SW480 (cell line): ENCODE measurements around the gene DDO.

Experiments
- DNase-seq: peaks from one replicate; pipeline ENCODE4 v3.0.0-alpha.2; 2016; ENCODE audit warnings: low spot score

The DDO gene

DNA sequence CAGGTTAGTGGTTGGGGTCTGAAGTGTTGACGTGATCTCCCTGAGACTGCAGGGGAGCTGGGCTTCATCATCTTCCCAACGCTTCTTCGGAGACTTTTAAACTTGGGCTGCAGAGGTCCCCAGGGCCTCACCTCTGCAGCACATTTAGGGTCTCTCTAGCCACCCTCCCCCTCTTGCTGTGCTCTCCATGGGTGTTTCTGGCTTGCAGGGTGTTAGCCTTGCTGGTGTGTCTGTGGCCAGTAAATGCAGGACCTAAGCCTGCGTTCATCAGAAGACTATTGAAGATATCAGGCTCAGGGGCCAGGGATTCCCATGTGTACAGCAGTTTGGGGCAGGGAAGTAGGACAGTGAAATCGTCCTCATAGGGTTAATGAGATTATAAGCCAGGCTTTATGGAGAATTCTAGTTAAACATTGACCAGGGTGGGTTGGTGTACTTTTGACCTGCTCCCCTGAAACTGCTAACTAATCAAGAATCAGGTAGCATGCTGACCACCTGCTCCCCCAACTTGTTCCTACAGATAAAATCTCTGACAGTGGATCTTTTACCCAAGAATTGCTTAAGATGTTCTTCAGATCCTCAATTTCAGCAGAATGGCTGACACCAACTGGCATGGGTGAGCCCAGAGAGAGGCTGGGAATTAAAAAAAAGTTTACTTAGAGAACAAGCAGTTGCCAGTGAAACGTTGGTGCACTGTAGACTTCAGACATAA is 3.8 kb upstream of the DDO start:
- DNase-seq, result no peak

GRCh38 chr6:110418594-110418993 is 3.2 kb upstream of the DDO start:
- no peak for DNase-seq

- no peak for DNase-seq
These were observed 706 bp downstream of the DDO start for GRCh38 chr6:110414669-110415068.

DNA sequence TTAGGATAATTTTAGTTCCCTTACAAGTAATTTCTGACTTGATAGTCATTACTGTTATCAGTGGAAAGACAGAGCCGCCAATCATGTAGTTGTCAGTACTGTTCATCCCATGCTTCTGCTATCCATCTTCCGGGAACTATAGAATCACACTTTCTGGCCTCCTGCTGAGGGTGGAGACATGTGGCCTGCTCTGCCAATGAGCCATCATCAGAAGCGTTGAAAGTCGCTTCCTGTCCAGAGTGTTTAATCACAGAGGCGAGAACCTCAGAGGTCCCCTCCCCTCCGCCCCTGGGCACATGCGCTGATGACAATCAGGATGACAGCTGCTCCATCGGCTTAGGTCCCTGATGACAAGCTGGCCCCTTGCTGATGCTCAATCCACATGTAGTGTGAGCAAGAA is 3.0 kb downstream of the DDO start:
- no peak for DNase-seq

DNA sequence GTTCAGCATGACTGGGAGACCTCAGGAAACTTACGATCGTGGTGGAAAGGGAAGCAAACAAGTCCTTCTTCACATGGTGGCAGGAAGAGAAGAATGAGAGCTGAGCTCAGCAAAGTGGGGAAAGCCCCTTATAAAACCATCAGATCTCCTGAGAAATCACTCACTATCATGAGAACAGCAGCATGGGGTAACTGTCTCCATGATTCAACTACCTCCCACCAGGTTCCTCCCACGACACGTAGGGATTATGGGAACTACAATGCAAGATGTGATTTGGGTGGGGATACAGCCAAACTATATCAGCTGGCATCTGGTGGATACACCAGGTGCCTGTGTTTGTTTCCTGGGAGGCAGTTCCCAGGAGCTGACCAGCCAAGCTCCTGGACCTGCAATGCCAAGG is 4.9 kb downstream of the DDO start:
- DNase-seq, result no peak

GRCh38 chr6:110409794-110410193 is 5.6 kb downstream of the DDO start:
- no peak for DNase-seq

DNA sequence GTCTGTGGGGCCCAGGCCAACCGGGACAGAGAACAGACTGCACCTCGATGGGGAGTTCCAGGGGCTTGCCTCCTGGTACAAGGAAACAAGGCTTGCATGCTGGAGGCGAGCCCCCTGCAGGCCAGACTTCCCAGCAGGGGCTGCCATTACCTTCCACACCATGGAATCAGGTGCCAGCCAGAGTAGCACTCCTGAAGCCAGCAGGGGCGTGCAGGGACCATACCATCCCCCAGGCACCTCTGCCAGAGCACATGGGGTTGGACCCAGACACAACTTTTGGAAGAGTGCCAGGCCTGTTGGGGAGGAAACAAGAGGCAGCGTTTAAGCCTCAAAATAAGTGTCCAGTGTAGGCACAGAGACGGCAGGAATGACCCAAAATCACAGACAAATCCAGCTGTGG is 6.5 kb downstream of the DDO start:
- DNase-seq, result no peak

- DNase-seq, result no peak
These were observed 10.8 kb downstream of the DDO start for GRCh38 chr6:110404607-110405006.

GRCh38 chr6:110401585-110402176 is 13.7 kb downstream of the DDO start:
- no peak for DNase-seq

DNA sequence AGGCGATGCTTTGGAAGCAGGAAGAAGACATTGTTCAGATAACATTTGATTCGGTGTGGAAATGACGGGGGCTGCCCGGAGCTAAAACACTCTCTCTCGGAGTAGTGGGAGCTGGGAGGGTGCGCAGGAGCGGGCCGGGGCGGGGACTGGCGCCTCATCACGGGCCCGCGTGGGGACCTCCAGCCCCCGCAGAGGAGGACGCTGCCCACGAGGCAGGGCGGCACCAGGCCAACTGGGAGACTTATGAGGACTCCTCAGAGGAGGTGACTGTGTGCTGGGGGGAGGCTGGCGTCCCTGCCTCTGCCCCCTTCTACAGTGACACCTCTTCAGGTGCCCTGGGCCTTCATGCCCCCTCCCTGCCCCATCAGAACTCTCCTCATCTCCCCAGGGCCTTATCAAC is 15.2 kb downstream of the DDO start:
- no peak for DNase-seq

DNA sequence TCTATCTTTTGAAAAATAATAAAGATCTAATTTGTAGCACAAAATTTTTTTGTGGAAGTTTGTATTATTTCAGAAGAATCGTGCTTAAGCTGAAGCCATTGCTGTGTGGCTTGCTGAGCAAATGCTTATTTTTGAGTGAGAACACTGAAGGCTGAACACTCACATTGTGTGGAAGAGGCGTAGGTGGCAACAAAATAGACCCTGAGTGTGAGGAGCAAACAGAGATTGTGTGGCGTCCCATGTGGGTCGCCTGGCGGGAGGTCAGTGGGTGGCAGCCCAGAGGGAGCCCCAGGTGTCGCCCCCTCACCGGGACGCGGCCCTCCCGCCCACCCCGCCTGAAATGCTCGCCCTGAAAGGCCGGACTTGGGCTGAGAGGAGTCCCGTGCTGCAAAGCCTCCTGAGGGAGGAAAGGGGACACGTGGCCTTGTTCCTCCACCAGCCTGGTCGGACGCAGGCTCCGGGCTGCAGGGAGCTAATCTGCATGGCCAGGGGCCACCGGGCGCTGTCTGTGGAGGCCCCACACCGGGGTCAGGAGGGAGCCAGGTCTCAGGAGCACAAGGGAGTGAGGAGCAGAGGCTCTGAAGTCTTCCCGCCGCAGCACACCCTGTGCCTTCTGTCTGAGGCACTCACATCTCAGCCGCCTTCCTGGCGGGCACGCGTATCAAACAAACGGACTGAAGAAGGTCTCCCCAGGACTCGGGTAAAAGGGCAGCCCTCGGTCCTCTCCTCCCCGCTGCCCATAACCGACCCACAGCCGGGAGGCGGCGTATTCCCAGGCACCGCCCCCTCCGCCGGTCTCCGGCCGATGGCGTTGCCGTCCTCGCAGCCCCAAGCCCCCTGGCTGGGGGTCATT is 15.9 kb downstream of the DDO start:
- DNase-seq, result no peak

DNA sequence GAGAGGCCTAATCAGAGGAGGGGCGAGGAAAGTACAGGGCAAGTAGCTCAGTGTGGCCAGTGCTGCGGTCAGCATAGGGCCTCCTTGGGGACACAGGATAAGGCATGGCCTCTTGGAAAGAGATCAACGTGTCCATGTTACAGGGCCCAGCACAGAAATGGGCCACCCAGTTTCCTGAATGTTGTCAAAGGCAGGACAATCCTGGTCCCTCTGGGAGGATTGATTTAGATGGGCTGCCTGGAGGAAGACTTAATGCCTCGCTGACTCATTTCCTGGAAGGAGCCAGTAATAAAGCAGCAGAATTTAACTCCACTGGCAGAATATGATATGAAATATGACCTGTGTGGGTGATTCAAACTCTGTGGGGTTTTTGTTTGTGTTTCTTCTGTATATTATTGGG is 16.6 kb downstream of the DDO start:
- no peak for DNase-seq

DNA sequence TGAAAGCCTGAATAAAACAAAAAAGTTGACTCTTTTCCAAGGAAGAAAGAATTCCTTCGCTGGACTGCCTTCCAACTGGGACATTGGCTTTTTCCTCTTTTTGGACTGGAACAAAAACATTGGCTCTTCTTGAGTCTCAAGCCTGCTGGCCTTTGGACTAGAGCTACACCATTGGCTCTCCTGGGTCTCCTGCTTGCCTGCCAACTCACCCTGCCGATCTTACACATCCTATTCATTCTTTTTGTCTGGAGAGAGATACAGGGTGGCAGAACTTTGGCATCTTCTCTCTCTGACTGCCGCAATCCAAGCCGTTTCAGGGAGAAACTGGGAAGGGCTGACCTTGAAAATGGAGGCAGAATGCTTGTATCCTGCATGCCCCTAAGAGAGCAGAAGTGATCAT is 20.2 kb downstream of the DDO start:
- DNase-seq, result no peak

- no peak for DNase-seq
These were observed 21.0 kb downstream of the DDO start for GRCh38 chr6:110394409-110394808.

DNA sequence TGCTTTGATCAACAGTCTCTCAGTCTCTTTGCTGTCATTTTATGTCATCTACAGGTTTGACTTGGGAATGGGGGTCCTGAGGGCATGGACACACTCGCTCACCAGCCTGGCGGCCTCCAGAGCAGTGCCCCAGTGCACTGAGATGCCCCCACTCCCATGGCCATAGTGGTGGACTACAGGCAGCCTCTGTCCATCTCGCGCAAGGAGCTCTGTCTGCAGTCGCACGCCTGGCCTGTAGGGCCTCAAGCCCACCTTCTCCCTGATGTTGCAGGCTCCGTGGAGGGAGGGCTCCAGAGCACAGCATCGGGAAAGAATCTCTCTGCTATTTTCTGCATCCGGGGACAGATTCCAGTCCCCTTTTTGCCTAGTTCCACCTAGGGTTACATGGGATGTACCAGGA is 22.6 kb downstream of the DDO start:
- DNase-seq, result no peak

DNA sequence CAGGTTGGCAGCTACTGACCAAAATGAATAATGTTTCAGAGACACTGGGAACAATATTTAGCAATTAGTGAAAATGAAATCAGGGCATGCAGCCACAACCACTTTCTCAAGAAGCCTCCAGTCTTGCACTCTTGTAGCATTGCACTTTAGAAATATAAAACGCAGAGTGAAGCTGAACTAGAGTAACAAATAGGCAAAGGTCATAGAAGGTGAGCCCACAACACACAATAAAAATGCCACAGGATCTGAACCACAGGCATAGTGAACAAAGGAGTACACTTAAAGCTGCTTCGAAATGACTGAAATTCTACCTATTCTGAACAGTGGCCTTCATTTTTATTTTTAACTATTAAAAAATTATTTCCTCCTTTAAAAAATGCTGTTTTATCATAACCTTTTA is 25.0 kb downstream of the DDO start:
- peak; percentile 16 for DNase-seq

DNA sequence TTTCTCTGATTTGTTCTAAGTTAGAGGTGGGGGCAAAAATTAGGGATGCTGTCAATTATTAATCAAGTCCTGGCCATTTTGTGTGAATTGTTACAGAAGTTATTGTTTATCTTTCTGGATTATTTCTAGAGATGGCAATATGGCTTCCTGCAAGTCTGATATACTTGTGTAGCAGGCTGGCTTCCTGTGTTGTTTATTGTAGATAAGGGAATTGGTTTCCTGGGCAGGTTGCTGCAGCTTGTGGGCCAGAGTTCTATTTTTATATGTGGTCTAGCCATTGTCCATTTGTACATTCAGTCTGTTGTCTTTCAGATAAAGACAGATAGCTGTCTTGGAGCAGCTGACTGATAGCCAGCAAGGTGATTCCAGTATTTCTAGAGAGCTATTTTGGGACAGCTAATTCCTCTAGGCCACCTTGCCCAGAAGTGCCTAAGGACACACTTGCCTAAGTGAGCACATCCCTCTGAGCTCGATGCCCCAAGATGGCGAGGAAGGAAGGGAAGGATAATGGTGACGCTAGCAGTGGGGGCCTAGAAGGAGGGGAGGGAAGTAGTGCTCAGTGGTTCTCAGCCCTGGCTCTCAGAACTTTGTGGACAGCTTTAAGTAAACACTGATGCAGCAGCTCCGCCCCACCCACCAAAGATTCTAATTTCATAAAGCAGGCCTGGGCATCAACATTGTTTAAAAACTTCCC is 25.5 kb downstream of the DDO start:
- DNase-seq, result no peak

GRCh38 chr6:110387986-110388385 is 27.4 kb downstream of the DDO start:
- DNase-seq, result no peak

DNA sequence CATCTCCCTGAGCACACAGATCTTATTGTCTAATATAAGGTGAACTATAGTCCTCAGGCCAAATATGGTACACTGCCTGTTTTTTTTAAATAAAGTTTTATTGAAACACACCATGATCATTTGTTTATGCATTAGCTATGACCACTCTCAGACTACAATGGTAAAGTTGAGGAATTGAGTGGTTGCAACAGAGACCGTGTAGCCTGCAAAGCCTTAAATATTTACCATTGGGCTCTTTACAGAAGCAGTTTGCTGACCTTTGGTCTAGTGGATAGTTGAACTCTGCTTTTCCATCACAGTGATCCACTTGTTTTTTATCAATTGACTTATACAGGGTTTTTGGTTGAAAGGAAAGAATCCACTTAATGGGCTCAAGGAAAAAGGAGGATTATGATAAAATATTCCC is 29.9 kb downstream of the DDO start:
- no peak for DNase-seq

DNA sequence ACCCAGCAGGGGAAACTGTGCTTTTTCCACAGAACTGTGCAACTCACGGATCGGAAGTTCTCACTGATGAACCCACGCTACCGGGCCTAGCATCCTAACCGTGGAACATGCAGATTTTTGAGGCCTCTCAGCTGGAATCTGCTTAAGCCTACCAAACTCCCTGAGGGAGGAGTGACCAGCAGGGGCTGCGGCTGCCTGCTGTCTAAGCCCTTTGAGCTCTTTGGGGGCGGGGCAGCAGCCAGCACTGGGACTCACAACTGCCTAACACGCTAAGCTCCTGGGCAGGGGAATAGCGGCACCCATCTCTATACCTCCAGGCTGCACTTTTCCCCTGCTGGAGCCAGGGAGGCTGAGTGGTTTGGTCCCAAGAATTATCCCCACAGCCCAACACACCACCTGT is 36.8 kb downstream of the DDO start:
- DNase-seq, result no peak

DNA sequence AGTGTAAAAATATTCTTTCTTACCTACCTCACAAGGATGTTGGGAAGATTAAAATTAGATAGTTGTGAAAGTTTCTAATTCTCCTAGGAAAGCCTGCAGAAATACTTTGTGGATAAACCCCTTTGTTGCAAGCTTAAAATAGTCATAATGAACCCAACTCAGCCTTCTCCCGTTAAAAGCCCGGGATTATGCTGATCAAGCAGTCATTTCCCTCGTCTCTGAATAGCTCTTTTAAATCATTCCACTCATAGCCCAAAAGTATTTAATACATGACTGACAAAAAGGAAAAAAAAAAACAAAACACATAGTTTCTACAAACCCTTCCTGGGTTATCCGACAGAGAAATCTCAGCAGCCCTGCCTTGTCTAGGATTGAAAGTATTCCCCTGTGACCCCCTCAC is 46.3 kb downstream of the DDO start:
- DNase-seq, result no peak

- DNase-seq, result no peak
These were observed 47.1 kb downstream of the DDO start for GRCh38 chr6:110368284-110368683.

- no peak for DNase-seq
These were observed 47.5 kb downstream of the DDO start for GRCh38 chr6:110367825-110368224.
